BLaER1 treated with 17β-estradiol and CSF1 and Interleukin-3, amounts not matched to agents 10 nM and 100 nM (cell line): ENCODE measurements around the gene CFAP61.

Experiments used
- H3K27ac ChIP-seq, 11 experiments: shearing (Covaris generic); formaldehyde crosslinking; 2 replicates each; pipeline ENCODE4 v1.8.1; 2022
- H3K27me3 ChIP-seq, 11 experiments: shearing (Covaris generic); formaldehyde crosslinking; 2 replicates each; pipeline ENCODE4 v1.8.1; 2022
- H3K36me3 ChIP-seq, 11 experiments: shearing (Covaris generic); formaldehyde crosslinking; 2 replicates each; pipeline ENCODE4 v1.8.1; 2022
- H3K4me1 ChIP-seq, 10 experiments: shearing (Covaris generic); formaldehyde crosslinking; 2 replicates each; pipeline ENCODE4 v1.8.1; 2022
- H3K4me2 ChIP-seq, 11 experiments: shearing (Covaris generic); formaldehyde crosslinking; 2 replicates each; pipeline ENCODE4 v1.8.1; 2022
- H3K4me3 ChIP-seq, 10 experiments: shearing (Covaris generic); formaldehyde crosslinking; 2 replicates each; pipeline ENCODE4 v1.8.1; 2022
- H3K9ac ChIP-seq, 11 experiments: shearing (Covaris generic); formaldehyde crosslinking; 2 replicates each; pipeline ENCODE4 v1.8.1; 2022
- H3K9me3 ChIP-seq, 11 experiments: shearing (Covaris generic); formaldehyde crosslinking; replicated peaks in 1 of 11; 2 replicates each; pipeline ENCODE4 v1.8.1; 2022
- H4K20me1 ChIP-seq, 11 experiments: shearing (Covaris generic); formaldehyde crosslinking; 2 replicates each; pipeline ENCODE4 v1.8.1; 2022
- Cebpa-rat ChIP-seq, 11 experiments: shearing (Covaris generic); IDR thresholded peaks; 2 replicates each; pipeline ENCODE4 v1.8.1; 2022

CFAP61 gene

DNA sequence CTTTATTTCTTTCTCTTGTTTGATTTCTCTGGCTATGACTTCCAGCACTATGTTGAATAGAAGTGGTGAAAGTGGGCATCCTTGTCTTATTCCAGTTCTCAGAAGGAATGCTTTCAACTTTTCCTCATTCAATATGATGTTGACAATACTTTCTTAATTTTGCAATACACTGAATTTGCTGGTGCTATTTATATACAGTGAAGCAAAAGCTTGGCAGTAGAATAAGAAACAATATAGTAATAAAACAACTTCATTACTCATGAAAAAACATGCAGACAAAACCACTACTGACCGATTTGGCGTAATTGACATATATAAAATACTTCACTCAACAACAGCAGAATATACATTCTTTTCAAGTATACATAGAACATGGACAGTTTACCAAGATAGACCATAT is 96.4 kb downstream of the CFAP61 start:
- peaks cover 45 to 73% (median 57%) of the 10 kb centered on the region in 11 experiments for H3K9me3 ChIP-seq
- no peak for TF ChIP-seq Cebpa-rat (IDR thresholded peaks at IDR 0.05)
- H3K4me1 ChIP-seq, result peaks cover 0 to 3% (median 0%) of the 10 kb centered on the region in 10 experiments; a peak in 4 of 20 replicates
- H3K4me3 ChIP-seq, result no peak overlapping the region
- H3K9ac ChIP-seq, result no peak overlapping the region
- no peaks in the 10 kb centered on the region for H3K36me3 ChIP-seq
- H4K20me1 ChIP-seq, result no peaks in the 10 kb centered on the region
- no peak overlapping the region for H3K4me2 ChIP-seq
- no peak overlapping the region for H3K27ac ChIP-seq
- no peaks in the 10 kb centered on the region for H3K27me3 ChIP-seq

GRCh38 chr20:20150241-20150640 is 97.9 kb downstream of the CFAP61 start:
- no peaks in the 10 kb centered on the region for H3K4me1 ChIP-seq
- H3K27ac ChIP-seq, result no peak overlapping the region
- no peak overlapping the region for H3K9ac ChIP-seq
- H4K20me1 ChIP-seq, result no peaks in the 10 kb centered on the region
- peaks cover 40 to 59% (median 47%) of the 10 kb centered on the region in 11 experiments for H3K9me3 ChIP-seq
- no peak for TF ChIP-seq Cebpa-rat (IDR thresholded peaks at IDR 0.05)
- no peak overlapping the region for H3K4me3 ChIP-seq
- H3K4me2 ChIP-seq, result no peak overlapping the region
- H3K27me3 ChIP-seq, result no peaks in the 10 kb centered on the region
- no peaks in the 10 kb centered on the region for H3K36me3 ChIP-seq

- Histone ChIP-seq H4K20me1 (no peaks in the 10 kb centered on the region), H3K4me3 (no peak overlapping the region), H3K9ac (no peak overlapping the region), H3K27me3 (no peaks in the 10 kb centered on the region), H3K36me3 (no peaks in the 10 kb centered on the region), H3K27ac (no peak overlapping the region), H3K4me1 (no peaks in the 10 kb centered on the region; a peak in 1 of 20 replicates), H3K4me2 (no peak overlapping the region), H3K9me3 (peaks cover 0 to 15% (median 5%) of the 10 kb centered on the region in 11 experiments; a peak in 5 of 22 replicates)
- no peak for TF ChIP-seq Cebpa-rat (IDR thresholded peaks at IDR 0.05)
These were observed 108.2 kb downstream of the CFAP61 start for GRCh38 chr20:20160520-20160919.

DNA sequence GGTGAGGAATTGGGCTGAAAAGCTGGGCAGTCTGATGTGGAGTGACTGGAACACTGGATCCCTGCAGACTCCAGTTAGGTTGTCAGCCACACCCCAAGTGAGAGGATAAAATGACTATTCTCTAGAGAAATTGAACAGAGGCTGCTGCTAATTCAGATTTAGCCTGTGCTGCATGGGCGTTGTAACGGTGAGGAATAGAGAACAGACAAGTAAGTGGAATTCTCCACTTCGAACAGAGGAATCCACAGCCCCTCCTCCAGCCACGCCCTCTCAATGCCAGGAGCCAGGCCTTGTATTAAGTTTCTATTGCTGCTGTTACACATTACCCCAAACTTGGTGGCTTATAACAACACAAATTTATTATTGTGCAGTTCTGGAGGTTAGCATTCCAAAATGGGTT is 109.3 kb downstream of the CFAP61 start:
- no peak for TF ChIP-seq Cebpa-rat (IDR thresholded peaks at IDR 0.05)
- no peaks in the 10 kb centered on the region; a peak in 1 of 20 replicates for H3K4me1 ChIP-seq
- H3K27ac ChIP-seq, result no peak overlapping the region
- H3K36me3 ChIP-seq, result no peaks in the 10 kb centered on the region
- H3K27me3 ChIP-seq, result no peaks in the 10 kb centered on the region
- H4K20me1 ChIP-seq, result no peaks in the 10 kb centered on the region
- peaks cover 0 to 15% (median 5%) of the 10 kb centered on the region in 11 experiments; a peak in 5 of 22 replicates for H3K9me3 ChIP-seq
- H3K4me2 ChIP-seq, result no peak overlapping the region
- no peak overlapping the region for H3K4me3 ChIP-seq
- H3K9ac ChIP-seq, result no peak overlapping the region

DNA sequence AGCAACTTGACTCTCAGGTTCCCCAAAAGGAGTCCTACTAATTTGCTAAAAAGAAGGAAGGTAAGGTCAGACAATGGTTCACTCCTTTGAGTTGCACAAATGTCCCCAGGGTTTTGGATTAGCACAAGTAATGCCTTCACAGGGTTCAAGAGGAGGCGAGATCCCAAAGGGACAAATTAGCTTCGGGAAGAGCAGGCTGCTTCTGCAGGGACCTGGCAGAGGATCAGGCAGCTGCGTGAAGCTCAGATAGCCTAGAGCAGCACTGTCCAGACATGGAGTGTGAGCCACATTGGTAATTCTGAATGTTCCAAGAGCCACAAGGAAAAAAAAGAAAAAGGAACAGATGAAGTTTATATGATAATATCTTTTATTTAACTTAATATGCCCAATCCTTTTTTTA is 115.4 kb downstream of the CFAP61 start:
- Histone ChIP-seq H3K4me2 (no peak overlapping the region), H3K9ac (no peak overlapping the region), H3K4me1 (no peaks in the 10 kb centered on the region), H3K27ac (no peak overlapping the region), H3K36me3 (no peaks in the 10 kb centered on the region), H3K9me3 (peaks cover 6 to 19% (median 11%) of the 10 kb centered on the region in 11 experiments; a peak in 19 of 22 replicates), H3K4me3 (no peak overlapping the region), H3K27me3 (no peaks in the 10 kb centered on the region), H4K20me1 (no peaks in the 10 kb centered on the region)
- no peak for TF ChIP-seq Cebpa-rat (IDR thresholded peaks at IDR 0.05)

DNA sequence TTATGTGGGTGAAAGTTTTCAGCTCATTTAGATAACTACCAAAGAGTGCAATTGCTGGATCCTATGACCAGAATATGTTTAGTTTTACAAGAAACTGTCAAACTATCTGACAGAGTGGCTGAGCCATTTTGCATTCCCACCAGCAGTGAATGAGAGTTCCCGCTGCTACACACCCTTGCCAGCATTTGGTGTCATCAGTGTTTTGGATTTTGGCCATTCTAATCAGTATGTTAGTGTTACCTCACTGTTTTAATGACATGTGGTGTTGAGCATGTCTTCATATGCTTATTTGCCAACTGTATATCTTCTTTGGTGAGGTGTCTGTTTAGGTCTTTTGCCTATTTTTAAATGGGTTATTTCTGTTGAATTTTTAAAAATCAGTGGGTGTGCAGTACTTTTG is 120.9 kb downstream of the CFAP61 start:
- no peak for TF ChIP-seq Cebpa-rat (IDR thresholded peaks at IDR 0.05)
- Histone ChIP-seq H3K27ac (no peak overlapping the region), H3K27me3 (no peaks in the 10 kb centered on the region), H3K9me3 (peaks cover 6 to 15% (median 11%) of the 10 kb centered on the region in 11 experiments; a peak in 19 of 22 replicates), H3K36me3 (no peaks in the 10 kb centered on the region), H3K9ac (no peak overlapping the region), H3K4me1 (no peaks in the 10 kb centered on the region), H3K4me3 (no peak overlapping the region), H4K20me1 (no peaks in the 10 kb centered on the region), H3K4me2 (no peak overlapping the region)

DNA sequence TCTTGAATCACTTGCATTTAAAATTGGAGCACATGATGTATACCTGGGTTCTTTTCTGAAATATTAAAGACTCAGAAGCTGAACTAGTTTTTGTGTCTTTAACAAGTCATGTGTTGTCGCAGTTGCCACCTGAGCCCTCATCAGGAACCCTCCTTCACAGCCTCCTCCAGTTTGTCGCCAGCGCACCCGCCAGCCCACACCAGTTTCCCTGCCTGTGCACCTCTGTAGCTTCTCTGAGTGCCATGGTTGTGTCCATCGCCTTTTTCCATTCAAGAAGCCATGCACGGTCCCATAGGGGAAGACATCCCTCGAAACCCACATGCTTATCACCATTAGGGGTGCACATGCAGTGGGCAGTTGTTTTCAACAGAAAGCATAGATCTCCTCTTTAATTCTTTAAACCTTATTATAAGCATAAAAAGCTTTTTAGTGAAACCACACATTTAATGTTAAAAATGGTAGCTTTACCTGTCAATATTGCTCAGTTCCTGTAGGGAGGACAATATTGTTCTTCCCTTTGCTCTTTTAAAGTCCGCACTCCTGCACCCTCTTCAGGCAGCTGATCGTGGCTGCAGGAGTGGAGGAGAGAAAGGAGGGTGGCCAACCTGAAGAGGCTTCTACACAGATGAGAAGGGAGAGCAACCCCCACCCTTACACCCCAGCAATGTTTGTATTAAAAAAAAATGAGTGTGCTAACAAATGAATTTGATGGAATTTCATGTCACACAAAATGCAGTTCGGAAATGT is 121.9 kb downstream of the CFAP61 start:
- no peak overlapping the region for H3K4me2 ChIP-seq
- H3K4me3 ChIP-seq, result no peak overlapping the region
- no peak overlapping the region for H3K9ac ChIP-seq
- no peaks in the 10 kb centered on the region for H3K4me1 ChIP-seq
- H3K36me3 ChIP-seq, result no peaks in the 10 kb centered on the region
- TF ChIP-seq Cebpa-rat (IDR thresholded peaks at IDR 0.05), result no peak
- H3K9me3 ChIP-seq, result peaks cover 6 to 15% (median 11%) of the 10 kb centered on the region in 11 experiments; a peak in 19 of 22 replicates
- no peaks in the 10 kb centered on the region for H3K27me3 ChIP-seq
- H3K27ac ChIP-seq, result no peak overlapping the region
- H4K20me1 ChIP-seq, result no peaks in the 10 kb centered on the region

DNA sequence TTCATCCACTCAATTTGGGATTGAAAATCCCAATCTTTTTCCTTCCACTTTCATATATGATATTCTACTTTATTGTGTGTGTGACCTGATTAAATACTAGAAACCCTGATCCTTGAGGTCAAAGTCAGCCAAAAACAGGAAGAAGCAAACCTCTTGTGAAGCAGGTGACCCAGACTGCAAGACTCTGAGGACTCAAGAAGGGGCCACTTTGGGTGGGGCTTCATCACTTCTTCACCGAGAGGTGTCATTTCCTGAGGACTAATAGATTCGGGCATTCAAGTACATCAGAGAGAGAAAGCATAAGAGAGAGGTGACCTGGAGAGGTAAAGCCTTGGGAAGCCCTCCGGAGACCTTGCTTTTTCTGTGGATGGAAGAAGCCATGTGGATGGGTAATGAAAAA is 129.0 kb downstream of the CFAP61 start:
- H3K27ac ChIP-seq, result no peak overlapping the region

DNA sequence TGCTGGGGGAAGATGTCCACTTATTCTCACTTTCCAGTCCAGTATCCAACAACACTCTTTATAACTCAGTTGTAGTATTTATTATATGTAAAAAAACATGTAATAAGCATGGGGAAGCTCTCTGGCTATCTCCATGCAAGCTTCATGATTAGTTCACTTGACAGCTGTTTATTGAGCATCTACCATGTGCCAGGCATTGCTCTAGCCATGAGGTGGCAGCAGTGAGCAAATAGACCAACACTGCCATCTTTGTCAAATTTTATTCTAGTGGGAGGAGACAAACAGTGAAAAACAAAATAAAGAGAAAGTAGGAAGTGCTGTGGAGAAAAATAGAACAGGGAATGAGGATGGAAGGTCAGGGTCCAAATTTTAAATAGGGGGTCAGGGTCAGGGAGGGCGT is 131.8 kb downstream of the CFAP61 start:
- no peak overlapping the region for H3K4me2 ChIP-seq
- H3K4me3 ChIP-seq, result no peak overlapping the region
- no peak overlapping the region for H3K9ac ChIP-seq
- TF ChIP-seq Cebpa-rat (IDR thresholded peaks at IDR 0.05), result no peak
- H3K36me3 ChIP-seq, result no peaks in the 10 kb centered on the region
- H3K27me3 ChIP-seq, result no peaks in the 10 kb centered on the region
- H3K9me3 ChIP-seq, result peaks cover 0 to 15% (median 0%) of the 10 kb centered on the region in 11 experiments; a peak in 4 of 22 replicates
- no peaks in the 10 kb centered on the region for H4K20me1 ChIP-seq
- peaks cover 0 to 8% (median 0%) of the 10 kb centered on the region in 10 experiments; a peak in 4 of 20 replicates for H3K4me1 ChIP-seq
- H3K27ac ChIP-seq, result no peak overlapping the region

More for the DNA sequence above, 129.0 kb downstream of the CFAP61 start:
- Histone ChIP-seq H3K27me3 (no peaks in the 10 kb centered on the region), H3K4me1 (peaks cover 0 to 8% (median 0%) of the 10 kb centered on the region in 10 experiments; a peak in 4 of 20 replicates), H4K20me1 (no peaks in the 10 kb centered on the region), H3K9ac (no peak overlapping the region), H3K4me2 (no peak overlapping the region), H3K4me3 (no peak overlapping the region), H3K36me3 (no peaks in the 10 kb centered on the region), H3K9me3 (peaks cover 0 to 17% (median 0%) of the 10 kb centered on the region in 11 experiments; a peak in 4 of 22 replicates)
- TF ChIP-seq Cebpa-rat (IDR thresholded peaks at IDR 0.05), result no peak

- H3K4me1 ChIP-seq, result peaks cover 0 to 8% (median 0%) of the 10 kb centered on the region in 10 experiments; a peak in 4 of 20 replicates
- H3K9ac ChIP-seq, result no peak overlapping the region
- no peak overlapping the region for H3K4me3 ChIP-seq
- TF ChIP-seq Cebpa-rat (IDR thresholded peaks at IDR 0.05), result no peak
- H3K9me3 ChIP-seq, result peaks cover 0 to 10% (median 0%) of the 10 kb centered on the region in 11 experiments; a peak in 3 of 22 replicates
- H4K20me1 ChIP-seq, result no peaks in the 10 kb centered on the region
- no peaks in the 10 kb centered on the region for H3K27me3 ChIP-seq
- no peak overlapping the region for H3K27ac ChIP-seq
- no peaks in the 10 kb centered on the region for H3K36me3 ChIP-seq
- H3K4me2 ChIP-seq, result peak overlapping the region in 4 of 11 experiments; percentile 1 to 20 (median 6); a peak in 2 of 22 replicates
These were observed 132.4 kb downstream of the CFAP61 start for GRCh38 chr20:20184706-20185105.
